Mesodermal cell (in vitro differentiated cells): ENCODE data around the gene DLG2.
"Not testable (repeated sequence)": the region's sequence is repeated elsewhere in the genome, so short reads cannot be mapped to it uniquely, and the experiment has no call there.

ENCODE experiments used
- H3K27ac ChIP-seq: 2 replicates; pipeline ENCODE4 v1.7.0; 2013; ENCODE audit warnings: mild to moderate bottlenecking, low read depth, low read length, moderate library complexity; ENCODE audit not compliant: severe bottlenecking
- H3K36me3 ChIP-seq: 2 replicates; pipeline ENCODE4 v1.7.1; 2013; ENCODE audit warnings: mild to moderate bottlenecking, low read length, moderate library complexity; ENCODE audit not compliant: control insufficient read depth, insufficient read depth
- H3K4me1 ChIP-seq: one replicate; pipeline ENCODE4 v1.7.1; 2013; ENCODE audit warnings: mild to moderate bottlenecking, low read length; ENCODE audit not compliant: insufficient read depth, control insufficient read depth, poor library complexity, severe bottlenecking
- H3K4me3 ChIP-seq: 2 replicates; pipeline ENCODE4 v1.7.0; 2013; ENCODE audit warnings: low read length, control low read depth, mild to moderate bottlenecking; ENCODE audit not compliant: insufficient read depth, poor library complexity, severe bottlenecking; ENCODE audit errors: extremely low read depth
- H3K9me3 ChIP-seq: 2 replicates; pipeline ENCODE4 v1.7.1; 2013; ENCODE audit warnings: mild to moderate bottlenecking, low read length, moderate library complexity; ENCODE audit not compliant: control insufficient read depth
- WGBS, 2 experiments: methylation state at CpG; one replicate each; pipeline ENCODE4 v1.1.5; 2013; ENCODE audit warnings: missing lambda C conversion rate in 2 of 2; ENCODE audit not compliant: insufficient coverage in 2 of 2; 5-methylcytosine and 5-hydroxymethylcytosine counted together

Gene DLG2

DNA sequence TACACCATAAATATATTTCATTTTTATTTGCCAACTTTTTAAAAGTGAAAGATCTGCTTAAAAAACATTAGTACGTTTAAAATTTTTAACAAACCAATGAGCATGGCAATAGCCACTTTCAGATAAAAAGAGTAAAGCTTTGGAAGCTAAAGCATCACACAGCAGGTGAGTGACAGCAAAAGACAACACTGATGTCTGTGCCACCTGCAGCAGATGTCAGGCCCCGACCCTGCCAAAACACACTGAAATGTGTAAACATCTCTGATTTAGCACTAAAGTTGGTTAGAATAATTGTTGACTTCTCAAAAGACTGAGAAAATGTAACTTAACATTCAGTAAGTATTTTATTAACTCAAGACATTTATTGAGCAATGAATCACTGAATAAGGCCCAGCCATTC, 232.9 kb downstream of the DLG2 start:
- no peak overlapping the region for H3K27ac ChIP-seq
- WGBS, 2 experiments: 88% methylated on average over 1 of the region's 2 CpGs; no CpG with 5 or more reads in 1 of the 2 experiments
- no peaks in the 10 kb centered on the region for H3K36me3 ChIP-seq
- no peak overlapping the region for H3K4me3 ChIP-seq
- no peaks in the 10 kb centered on the region for H3K9me3 ChIP-seq
- no peaks in the 10 kb centered on the region for H3K4me1 ChIP-seq

DNA sequence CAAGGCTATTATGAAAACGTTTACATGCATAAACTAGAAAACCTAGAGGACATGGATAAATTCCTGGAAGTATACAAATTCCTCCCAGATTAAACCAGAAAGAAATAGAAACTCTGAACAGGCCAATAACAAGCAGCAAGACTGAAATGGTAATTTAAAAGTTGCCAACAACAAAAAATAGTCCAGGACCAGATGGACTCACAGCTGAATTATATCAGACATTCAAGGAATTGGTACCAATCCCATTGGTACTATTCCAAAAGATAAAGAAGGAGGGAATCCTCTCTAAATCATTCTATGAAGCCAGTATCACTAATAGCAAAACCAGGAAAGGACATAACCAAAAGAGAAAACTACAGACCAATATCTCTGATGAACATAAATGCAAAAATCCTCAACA, 236.0 kb downstream of the DLG2 start:
- Histone ChIP-seq H3K27ac (no peak overlapping the region), H3K4me1 (no peaks in the 10 kb centered on the region), H3K36me3 (no peaks in the 10 kb centered on the region), H3K9me3 (no peaks in the 10 kb centered on the region), H3K4me3 (no peak overlapping the region)
- WGBS, 2 experiments: no CpG with 5 or more reads among the region's 1 CpG

DNA sequence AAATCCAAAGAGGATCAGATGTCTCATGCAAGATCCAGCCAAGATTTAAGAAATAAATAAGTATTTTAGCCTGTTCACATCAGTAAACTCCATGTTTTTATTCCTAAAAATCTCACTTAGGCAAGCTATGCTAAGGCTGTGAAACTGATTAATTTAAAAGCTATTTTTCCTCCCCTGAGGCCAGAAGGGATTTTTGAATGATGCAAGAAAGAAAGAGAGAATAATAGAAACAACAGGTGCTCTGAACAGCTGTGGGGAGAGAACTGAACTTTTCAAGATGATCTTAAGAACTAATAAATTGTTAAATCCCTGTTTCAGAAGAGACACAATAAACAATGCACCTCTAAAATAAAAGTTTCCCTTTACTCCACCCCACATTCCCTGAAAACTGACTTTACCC, 241.6 kb downstream of the DLG2 start:
- Histone ChIP-seq H3K27ac (no peak overlapping the region), H3K4me1 (no peaks in the 10 kb centered on the region), H3K4me3 (no peak overlapping the region), H3K9me3 (no peaks in the 10 kb centered on the region), H3K36me3 (no peaks in the 10 kb centered on the region)

DNA sequence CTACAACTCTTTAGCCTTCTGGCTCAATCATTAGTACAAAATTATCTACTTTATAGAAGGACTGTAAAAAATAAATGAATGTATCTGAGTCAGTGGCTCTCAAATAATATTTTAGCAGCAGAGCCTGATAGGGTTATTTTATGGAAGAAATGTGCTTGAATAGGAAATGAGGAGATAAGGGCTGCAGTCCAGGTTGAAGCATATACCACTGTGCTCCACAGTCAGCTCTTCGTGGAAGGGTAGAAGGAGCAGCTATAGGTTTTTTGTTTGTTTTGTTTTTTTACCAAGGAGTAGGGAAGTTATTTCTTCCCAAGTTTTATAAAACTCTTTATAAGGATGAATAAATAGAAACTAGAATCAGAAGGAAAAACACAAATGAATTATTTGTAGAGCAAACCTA, 242.0 kb downstream of the DLG2 start:
- H3K4me3 ChIP-seq: no peak overlapping the region
- H3K4me1 ChIP-seq: no peaks in the 10 kb centered on the region
- H3K27ac ChIP-seq: no peak overlapping the region
- no peaks in the 10 kb centered on the region for H3K9me3 ChIP-seq
- WGBS, 2 experiments: no CpG with 5 or more reads among the region's 1 CpG
- no peaks in the 10 kb centered on the region for H3K36me3 ChIP-seq

DNA sequence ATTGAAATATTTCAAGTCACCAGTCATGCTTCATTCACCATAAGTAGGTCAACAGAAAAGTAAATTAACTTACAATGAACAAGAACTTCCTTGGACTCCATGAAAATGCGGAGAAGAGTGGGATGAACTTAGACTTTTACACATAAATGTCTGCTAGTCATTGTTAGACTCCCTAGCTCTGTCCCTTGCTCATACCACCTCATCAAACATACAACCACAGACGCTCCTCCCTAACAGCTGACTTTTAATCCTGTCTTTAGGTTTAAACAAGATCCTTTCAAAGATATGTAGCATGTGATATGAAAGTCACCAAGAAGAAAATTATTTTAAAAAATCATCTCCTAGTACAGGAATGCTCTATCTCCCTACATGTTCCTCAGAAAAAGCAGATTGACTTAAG, 248.1 kb downstream of the DLG2 start:
- H3K4me1 ChIP-seq: no peaks in the 10 kb centered on the region
- no peak overlapping the region for H3K27ac ChIP-seq
- H3K36me3 ChIP-seq: no peaks in the 10 kb centered on the region
- H3K9me3 ChIP-seq: no peaks in the 10 kb centered on the region
- no peak overlapping the region for H3K4me3 ChIP-seq
- WGBS, 2 experiments: 100% methylated on average over 1 of the region's 2 CpGs; no CpG with 5 or more reads in 1 of the 2 experiments

DNA sequence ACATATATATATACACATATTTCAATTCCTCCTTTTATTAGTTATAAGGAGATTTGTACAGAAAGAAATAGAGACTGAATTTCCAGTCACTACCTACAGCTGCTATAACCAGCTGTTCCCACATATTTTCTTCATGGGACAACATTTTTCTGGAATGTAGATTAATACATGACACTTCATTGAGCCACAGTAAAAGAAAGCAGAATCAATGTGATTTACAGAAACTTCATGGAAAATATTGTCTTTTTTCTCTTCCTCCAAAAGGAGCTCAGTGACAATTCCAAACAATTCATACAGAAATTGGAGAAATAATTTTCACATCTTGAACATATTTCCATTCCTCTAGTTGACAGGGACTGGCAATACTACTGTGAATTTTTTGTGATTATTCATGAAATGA, 249.2 kb downstream of the DLG2 start:
- Histone ChIP-seq H3K36me3 (no peaks in the 10 kb centered on the region), H3K9me3 (no peaks in the 10 kb centered on the region), H3K27ac (no peak overlapping the region), H3K4me3 (no peak overlapping the region), H3K4me1 (no peaks in the 10 kb centered on the region)

DNA sequence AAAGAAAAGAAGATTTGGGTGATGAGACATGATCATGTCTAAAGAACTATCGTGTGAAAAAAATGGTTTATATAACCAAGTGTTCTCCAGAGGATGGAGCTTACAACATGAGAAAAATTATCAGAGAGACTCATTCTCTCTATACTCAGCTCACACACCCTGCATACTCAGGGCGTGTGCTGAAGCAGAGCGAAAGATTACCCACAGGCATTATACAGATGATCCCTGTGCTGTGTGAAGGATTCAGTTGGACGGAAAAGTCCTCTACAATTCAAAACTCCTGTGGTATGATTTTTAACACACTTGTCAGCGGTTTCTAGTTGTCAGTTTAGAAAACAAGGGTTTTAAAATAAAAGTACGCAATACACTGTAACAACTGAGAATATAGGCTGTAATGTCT, 267.3 kb downstream of the DLG2 start:
- H3K36me3 ChIP-seq: no peaks in the 10 kb centered on the region
- WGBS, 2 experiments: 100% methylated on average over 1 of the region's 6 CpGs; no CpG with 5 or more reads in 1 of the 2 experiments
- no peak overlapping the region for H3K4me3 ChIP-seq
- H3K4me1 ChIP-seq: no peaks in the 10 kb centered on the region
- H3K9me3 ChIP-seq: no peaks in the 10 kb centered on the region
- H3K27ac ChIP-seq: no peak overlapping the region

DNA sequence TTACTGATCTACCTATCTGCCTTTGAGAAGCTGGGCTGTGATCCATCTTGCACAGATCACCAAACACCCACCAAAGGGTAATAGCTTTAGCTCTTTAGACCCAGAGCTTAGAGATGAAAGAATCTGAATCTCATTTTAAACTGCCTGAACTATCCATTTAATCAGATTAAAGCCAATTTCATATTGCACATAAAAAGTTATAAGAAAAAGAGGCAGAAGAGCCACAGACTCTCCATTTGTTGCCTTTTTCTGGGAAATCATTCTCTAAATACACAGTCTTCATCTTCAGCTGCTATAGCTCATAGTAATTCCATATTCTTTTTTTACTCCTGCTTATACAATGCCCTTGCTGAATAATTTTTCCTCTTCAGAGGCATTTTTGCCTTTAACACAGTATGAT, 271.2 kb downstream of the DLG2 start:
- Histone ChIP-seq H3K36me3 (no peaks in the 10 kb centered on the region), H3K4me3 (no peak overlapping the region), H3K9me3 (no peaks in the 10 kb centered on the region), H3K27ac (no peak overlapping the region), H3K4me1 (no peaks in the 10 kb centered on the region)

DNA sequence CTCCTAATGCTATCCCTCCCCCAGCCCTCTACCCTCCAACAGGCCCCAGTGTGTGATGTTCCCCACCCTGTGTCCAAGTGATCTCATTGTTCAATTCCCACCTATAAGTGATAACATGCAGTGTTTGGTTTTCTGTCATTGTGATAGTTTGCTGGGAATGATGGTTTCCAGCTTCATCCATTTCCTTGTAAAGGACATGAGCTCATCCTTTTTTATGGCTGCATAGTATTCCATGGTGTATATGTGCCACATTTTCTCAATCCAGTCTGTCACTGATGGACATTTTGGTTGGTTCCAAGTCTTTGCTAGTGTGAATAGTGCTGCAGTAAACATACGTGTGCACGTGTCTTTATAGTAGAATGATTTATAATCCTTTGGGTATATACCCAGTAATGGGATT, 277.6 kb downstream of the DLG2 start:
- no CpG with 5 or more reads among the region's 2 CpGs for WGBS, 2 experiments
- not testable (repeated sequence) for H3K27ac ChIP-seq, H3K9me3 ChIP-seq, H3K4me3 ChIP-seq, H3K36me3 ChIP-seq, H3K4me1 ChIP-seq

DNA sequence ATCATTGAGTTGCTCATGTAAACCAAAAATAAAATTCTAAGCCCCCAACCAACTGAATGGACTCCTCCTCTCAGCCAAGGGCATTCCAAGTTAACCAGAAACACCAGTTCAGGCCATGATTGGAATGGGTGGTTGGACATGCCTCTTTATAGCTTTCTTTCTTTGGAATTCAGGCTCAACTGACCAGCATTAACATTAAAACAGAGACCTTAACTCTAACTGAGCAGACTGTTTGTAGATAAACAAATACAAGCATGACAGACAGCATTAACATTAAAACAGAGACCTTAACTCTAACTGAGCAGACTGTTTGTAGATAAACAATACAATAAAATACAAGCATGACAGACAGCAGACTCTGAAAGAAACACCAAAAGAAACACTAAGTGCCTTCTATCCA, 278.2 kb downstream of the DLG2 start:
- H3K9me3 ChIP-seq: no peaks in the 10 kb centered on the region
- no peaks in the 10 kb centered on the region for H3K36me3 ChIP-seq
- no peak overlapping the region for H3K4me3 ChIP-seq
- no peak overlapping the region for H3K27ac ChIP-seq
- H3K4me1 ChIP-seq: peaks cover 6% of the 10 kb centered on the region

DNA sequence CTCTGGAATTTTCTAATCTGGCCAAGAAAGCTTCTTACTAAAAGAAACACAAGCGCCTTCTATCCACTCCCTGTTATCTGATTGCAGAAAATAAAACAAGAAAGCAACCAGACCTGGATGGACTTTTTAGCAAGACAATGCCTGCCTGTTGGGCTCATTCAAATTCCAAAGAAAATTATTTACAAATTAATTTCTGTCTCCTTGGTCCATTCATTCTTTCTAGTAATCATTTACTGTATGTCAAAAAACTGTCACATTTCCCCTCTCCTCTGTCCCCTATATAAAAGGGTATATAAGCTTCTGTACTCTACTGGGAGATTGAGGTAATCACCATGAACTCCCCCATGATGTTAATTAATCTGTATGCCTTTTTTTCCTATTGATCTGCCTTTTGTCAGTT, 279.9 kb downstream of the DLG2 start:
- Histone ChIP-seq H3K4me3 (no peak overlapping the region), H3K36me3 (no peaks in the 10 kb centered on the region), H3K9me3 (no peaks in the 10 kb centered on the region), H3K27ac (no peak overlapping the region), H3K4me1 (peaks cover 6% of the 10 kb centered on the region)
- 50 to 100% methylated on average over 1 of the region's 1 CpG for WGBS, 2 experiments

DNA sequence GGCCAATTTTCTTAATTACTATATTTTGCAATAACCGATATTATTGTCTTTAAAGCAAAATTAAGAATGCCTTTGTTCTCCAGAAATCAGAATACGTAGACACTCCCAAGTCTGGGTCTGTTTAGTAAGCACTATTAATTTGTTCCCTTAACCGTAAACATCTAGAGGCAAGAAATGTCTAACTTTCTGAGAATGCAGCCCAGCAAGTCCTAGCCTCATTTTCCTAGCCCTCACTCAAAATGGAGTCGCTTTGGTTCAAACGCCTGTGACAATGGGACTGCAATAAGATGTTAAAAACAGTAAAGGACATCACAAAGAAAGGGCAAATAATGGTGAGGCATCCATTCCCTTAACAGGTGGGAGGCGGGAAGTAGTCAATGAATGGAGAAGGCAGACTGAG, 280.7 kb downstream of the DLG2 start:
- WGBS, 2 experiments: 90 to 96% methylated on average over 2 to 6 of the region's 6 CpGs
- Histone ChIP-seq H3K36me3 (no peaks in the 10 kb centered on the region), H3K9me3 (no peaks in the 10 kb centered on the region)

More for the DNA sequence above, 280.7 kb downstream of the DLG2 start:
- H3K27ac ChIP-seq: no peak overlapping the region
- peaks cover 6% of the 10 kb centered on the region for H3K4me1 ChIP-seq
- H3K4me3 ChIP-seq: no peak overlapping the region
